Activated T-cell treated with anti-CD3 and anti-CD28 coated beads, Interleukin-2, amount 50 U/mL, for 24 hours (primary cell): ENCODE results near the gene ANKRD65.
A peak's percentile ranks its signal among the peaks of the same experiment; 100 is the strongest.
"Not testable (repeated sequence)": the region's sequence is repeated elsewhere in the genome, so short reads cannot be mapped to it uniquely, and the experiment has no call there.

Source experiments
- DNase-seq: peaks from one replicate; pipeline ENCODE4 v3.0.0-alpha.2; 2020
- H3K27ac Mint-ChIP-seq: 2 replicates; pipeline ENCODE4 v1.8.0; 2020; ENCODE audit warnings: mild to moderate bottlenecking, mixed read lengths
- H3K27me3 Mint-ChIP-seq: 2 replicates; pipeline ENCODE4 v1.8.0; 2020; ENCODE audit warnings: mixed read lengths
- H3K36me3 Mint-ChIP-seq: 2 replicates; pipeline ENCODE4 v1.8.0; 2020; ENCODE audit warnings: low read depth, mixed read lengths
- H3K4me1 Mint-ChIP-seq: 2 replicates; pipeline ENCODE4 v1.8.0; 2020; ENCODE audit warnings: low read depth, mixed read lengths
- H3K4me3 Mint-ChIP-seq: 2 replicates; pipeline ENCODE4 v1.8.0; 2020; ENCODE audit warnings: mild to moderate bottlenecking, moderate library complexity, mixed read lengths
- H3K9me3 Mint-ChIP-seq: 2 replicates; pipeline ENCODE4 v1.8.0; 2020; ENCODE audit warnings: mixed read lengths

Gene ANKRD65

GRCh38 chr1:1421147-1421906 is at the start of gene ANKRD65:
TSS of gene ANKRD65 (minus strand) at chr1:1421276. CDS start at chr1:1421005, 271 bp downstream.
- no peak within 1 kb of the TSS for H3K27ac Mint-ChIP-seq
- H3K36me3 Mint-ChIP-seq = no peaks in the 10 kb centered on the region
- H3K4me1 Mint-ChIP-seq = peaks cover 17% of the 10 kb centered on the region
- DNase-seq = no peak
- no peaks in the 10 kb centered on the region for H3K9me3 Mint-ChIP-seq
- H3K4me3 Mint-ChIP-seq = no peak within 1 kb of the TSS
- peaks cover 37% of the 10 kb centered on the region for H3K27me3 Mint-ChIP-seq

GRCh38 chr1:1468196-1468985 is 47.3 kb upstream of the ANKRD65 start:
- H3K36me3 Mint-ChIP-seq = peaks cover 15% of the 10 kb centered on the region
- not testable (repeated sequence) for H3K9me3 Mint-ChIP-seq, H3K4me3 Mint-ChIP-seq, H3K27me3 Mint-ChIP-seq, DNase-seq, H3K27ac Mint-ChIP-seq
- peaks cover 18% of the 10 kb centered on the region for H3K4me1 Mint-ChIP-seq

- Mint-ChIP-seq H3K4me3 (no peak overlapping the region), H3K9me3 (no peaks in the 10 kb centered on the region), H3K36me3 (no peaks in the 10 kb centered on the region), H3K27me3 (peaks cover 8% of the 10 kb centered on the region), H3K27ac (no peak overlapping the region), H3K4me1 (no peaks in the 10 kb centered on the region)
- DNase-seq = no peak
Measured at GRCh38 chr1:1463312-1463711, 42.2 kb upstream of the ANKRD65 start.

- H3K4me3 Mint-ChIP-seq = peak overlapping the region; percentile 41
- peaks cover 8% of the 10 kb centered on the region for H3K27me3 Mint-ChIP-seq
- no peaks in the 10 kb centered on the region for H3K4me1 Mint-ChIP-seq
- H3K27ac Mint-ChIP-seq = no peak overlapping the region
- DNase-seq = no peak
- no peaks in the 10 kb centered on the region for H3K36me3 Mint-ChIP-seq
- no peaks in the 10 kb centered on the region for H3K9me3 Mint-ChIP-seq
Measured at GRCh38 chr1:1462318-1462966, 41.4 kb upstream of the ANKRD65 start.

GRCh38 chr1:1461721-1462317 is 40.7 kb upstream of the ANKRD65 start:
- H3K9me3 Mint-ChIP-seq = no peaks in the 10 kb centered on the region
- no peaks in the 10 kb centered on the region for H3K36me3 Mint-ChIP-seq
- H3K4me1 Mint-ChIP-seq = no peaks in the 10 kb centered on the region
- H3K27me3 Mint-ChIP-seq = peaks cover 8% of the 10 kb centered on the region
- H3K4me3 Mint-ChIP-seq = no peak overlapping the region
- no peak overlapping the region for H3K27ac Mint-ChIP-seq
- no peak for DNase-seq

GRCh38 chr1:1460540-1461130 is 39.6 kb upstream of the ANKRD65 start:
- Mint-ChIP-seq H3K4me1 (no peaks in the 10 kb centered on the region), H3K9me3 (no peaks in the 10 kb centered on the region), H3K27ac (no peak overlapping the region), H3K4me3 (no peak overlapping the region), H3K36me3 (no peaks in the 10 kb centered on the region), H3K27me3 (peaks cover 8% of the 10 kb centered on the region)
- DNase-seq = no peak

GRCh38 chr1:1459711-1460110 is 38.6 kb upstream of the ANKRD65 start:
- not testable (repeated sequence) for H3K9me3 Mint-ChIP-seq, H3K4me3 Mint-ChIP-seq, H3K27me3 Mint-ChIP-seq, H3K4me1 Mint-ChIP-seq, H3K36me3 Mint-ChIP-seq, H3K27ac Mint-ChIP-seq, DNase-seq

GRCh38 chr1:1459156-1459555 is 38.1 kb upstream of the ANKRD65 start:
- not testable (repeated sequence) for H3K4me1 Mint-ChIP-seq, H3K36me3 Mint-ChIP-seq, H3K4me3 Mint-ChIP-seq, DNase-seq, H3K27ac Mint-ChIP-seq, H3K9me3 Mint-ChIP-seq, H3K27me3 Mint-ChIP-seq

- not testable (repeated sequence) for H3K9me3 Mint-ChIP-seq, DNase-seq, H3K36me3 Mint-ChIP-seq, H3K27me3 Mint-ChIP-seq, H3K4me1 Mint-ChIP-seq, H3K27ac Mint-ChIP-seq, H3K4me3 Mint-ChIP-seq
Measured at GRCh38 chr1:1456683-1457255, 35.7 kb upstream of the ANKRD65 start.

- H3K4me3 Mint-ChIP-seq, H3K27ac Mint-ChIP-seq, H3K4me1 Mint-ChIP-seq, H3K27me3 Mint-ChIP-seq, H3K36me3 Mint-ChIP-seq, DNase-seq, H3K9me3 Mint-ChIP-seq: not testable (repeated sequence)
Measured at GRCh38 chr1:1455934-1456333, 34.9 kb upstream of the ANKRD65 start.

GRCh38 chr1:1455366-1455884 is 34.3 kb upstream of the ANKRD65 start:
- Mint-ChIP-seq H3K9me3 (no peaks in the 10 kb centered on the region), H3K27ac (no peak overlapping the region), H3K4me1 (no peaks in the 10 kb centered on the region), H3K27me3 (no peaks in the 10 kb centered on the region), H3K36me3 (no peaks in the 10 kb centered on the region), H3K4me3 (no peak overlapping the region)
- no peak for DNase-seq

GRCh38 chr1:1454286-1455056 is 33.4 kb upstream of the ANKRD65 start:
- not testable (repeated sequence) for H3K27ac Mint-ChIP-seq, H3K36me3 Mint-ChIP-seq, H3K4me1 Mint-ChIP-seq, H3K4me3 Mint-ChIP-seq, H3K9me3 Mint-ChIP-seq, H3K27me3 Mint-ChIP-seq, DNase-seq

- Mint-ChIP-seq H3K36me3 (no peaks in the 10 kb centered on the region), H3K4me3 (no peak overlapping the region), H3K27me3 (no peaks in the 10 kb centered on the region), H3K27ac (no peak overlapping the region), H3K9me3 (no peaks in the 10 kb centered on the region), H3K4me1 (no peaks in the 10 kb centered on the region)
- DNase-seq = no peak
Measured at GRCh38 chr1:1452882-1453281, 31.8 kb upstream of the ANKRD65 start.
